ENCODE measurements around the gene KLHL22. TPM values are rescaled to one million over a fixed set of nuclear protein-coding genes. Genes with fewer than 3 reads are reported as not detected.

Gene KLHL22
- total RNA-seq, 4 donors from 2014 or later = 24.1 to 32.2 (median 28.4) TPM

DNA sequence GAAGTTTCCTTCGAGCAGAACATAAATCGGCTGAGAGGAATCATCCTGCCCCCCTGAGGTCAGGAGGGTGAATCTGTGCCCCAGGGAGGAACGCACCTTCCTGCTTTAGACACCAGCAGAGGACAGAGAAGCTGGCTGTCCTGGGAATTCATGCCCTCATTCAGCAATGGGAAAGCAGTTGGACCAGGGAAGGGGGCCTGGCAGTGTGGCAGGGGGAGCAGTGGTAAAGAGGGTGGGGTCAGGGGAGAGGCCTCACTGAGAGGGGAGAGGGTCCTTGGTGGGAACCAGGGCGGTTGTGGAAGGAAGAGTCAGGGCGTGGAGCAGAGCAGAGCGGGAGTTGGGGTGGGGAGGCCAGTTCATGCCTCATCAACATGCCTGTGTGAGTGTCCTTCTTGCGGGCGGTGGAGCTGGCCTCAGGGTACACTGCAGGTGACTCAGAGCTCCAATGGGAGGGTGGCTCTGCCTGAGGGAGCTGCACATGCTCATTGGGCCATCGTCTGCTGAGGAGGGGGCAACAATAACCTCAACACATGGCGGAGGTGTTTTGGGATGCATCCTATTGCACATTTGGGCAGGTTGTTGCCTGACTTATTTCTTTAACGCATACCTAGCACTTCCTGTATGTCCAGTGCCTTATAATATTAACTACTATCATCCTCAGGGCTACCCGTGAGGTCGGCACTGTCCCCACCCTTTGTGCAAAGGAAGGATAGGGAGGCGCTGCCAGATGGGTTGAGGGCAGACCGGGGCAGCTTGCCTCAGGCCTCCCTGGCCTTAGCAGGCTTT, 35.0 kb upstream of the KLHL22 start:
- intact Hi-C loops (cut with DNase I; ENCODE audit: low total_unique reads) = no loop called here

GRCh38 chr22:20528405-20528978, 32.9 kb upstream of the KLHL22 start:
- intact Hi-C loops (cut with DNase I; ENCODE audit: low total_unique reads) = no loop called here
- Histone ChIP-seq H3K4me1 (peaks cover 43 to 46% of the 10 kb centered on the region in 2 donors), H3K27ac (no peak overlapping the region), H3K4me3 (no peak overlapping the region), H3K27me3 (no peaks in the 10 kb centered on the region), H3K36me3 (peaks cover 0 to 6% of the 10 kb centered on the region in 2 donors), H3K9me3 (no peaks in the 10 kb centered on the region)
- TF ChIP-seq CTCF (IDR thresholded peaks at IDR 0.05 in 4 of 5, conservative IDR thresholded peaks at IDR 0.05 in 1 of 5) (no peak), POLR2A (IDR thresholded peaks at IDR 0.05) (no peak)
- in situ Hi-C loops (cut with MboI; ENCODE audit: low sequenced_read_pairs in 4 of 4) = no loop called here
- no peak for ATAC-seq
- no peak for DNase-seq

More for the DNA sequence above, 35.0 kb upstream of the KLHL22 start:
- peaks cover 36 to 45% of the 10 kb centered on the region in 2 donors for H3K4me1 ChIP-seq
- TF ChIP-seq CTCF (IDR thresholded peaks at IDR 0.05 in 4 of 5, conservative IDR thresholded peaks at IDR 0.05 in 1 of 5) (no peak), POLR2A (IDR thresholded peaks at IDR 0.05) (no peak)
- peak; percentile 39 to 71 for ATAC-seq
- peaks cover 0 to 6% of the 10 kb centered on the region in 2 donors for H3K36me3 ChIP-seq
- no peaks in the 10 kb centered on the region for H3K27me3 ChIP-seq
- DNase-seq = peak; percentile 47 to 61
- H3K27ac ChIP-seq = peak overlapping the region; percentile 85 to 92 (median 89)
- in situ Hi-C loops (cut with MboI; ENCODE audit: low sequenced_read_pairs in 4 of 4) = no loop called here
- H3K4me3 ChIP-seq = no peak overlapping the region
- no peaks in the 10 kb centered on the region for H3K9me3 ChIP-seq

GRCh38 chr22:20526628-20527355, 31.2 kb upstream of the KLHL22 start:
- ATAC-seq (no peak), DNase-seq (no peak)
- Histone ChIP-seq H3K9me3 (no peaks in the 10 kb centered on the region), H3K36me3 (peaks cover 0 to 6% of the 10 kb centered on the region in 2 donors), H3K4me3 (no peak overlapping the region), H3K27ac (no peak overlapping the region), H3K27me3 (no peaks in the 10 kb centered on the region), H3K4me1 (peaks cover 35 to 36% of the 10 kb centered on the region in 2 donors)
- no peak for TF ChIP-seq POLR2A (IDR thresholded peaks at IDR 0.05)
- TF ChIP-seq CTCF (IDR thresholded peaks at IDR 0.05 in 4 of 5, conservative IDR thresholded peaks at IDR 0.05 in 1 of 5) = no peak
- intact Hi-C loops (cut with DNase I; ENCODE audit: low total_unique reads) (no loop called here), in situ Hi-C loops (cut with MboI; ENCODE audit: low sequenced_read_pairs in 4 of 4) (no loop called here)

DNA sequence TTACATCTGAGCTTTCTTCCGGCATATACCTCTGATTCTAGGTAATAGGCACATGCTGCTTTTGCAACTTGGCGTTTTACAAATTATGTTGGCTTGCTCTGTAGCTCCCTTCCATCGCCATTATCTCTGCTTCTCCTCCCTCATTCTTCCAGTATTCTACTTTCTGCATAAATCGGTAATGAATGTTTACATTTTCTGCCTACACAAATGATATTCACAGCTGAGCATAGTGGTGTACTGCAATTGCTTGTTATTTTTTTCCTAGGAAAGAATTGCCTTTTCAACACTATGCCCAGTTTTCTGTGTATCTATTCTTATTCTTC, 30.7 kb upstream of the KLHL22 start:
- Histone ChIP-seq H3K27ac (no peak overlapping the region), H3K9me3 (no peaks in the 10 kb centered on the region), H3K27me3 (no peaks in the 10 kb centered on the region), H3K36me3 (peaks cover 0 to 6% of the 10 kb centered on the region in 2 donors), H3K4me1 (peaks cover 30 to 31% of the 10 kb centered on the region in 2 donors), H3K4me3 (no peak overlapping the region)
- intact Hi-C loops (cut with DNase I; ENCODE audit: low total_unique reads) (no loop called here), in situ Hi-C loops (cut with MboI; ENCODE audit: low sequenced_read_pairs in 4 of 4) (no loop called here)
- ATAC-seq (no peak), DNase-seq (no peak)
- no peak for TF ChIP-seq CTCF (IDR thresholded peaks at IDR 0.05 in 4 of 5, conservative IDR thresholded peaks at IDR 0.05 in 1 of 5)
- no peak for TF ChIP-seq POLR2A (IDR thresholded peaks at IDR 0.05)

Data from gastrocnemius medialis (tissue), 4 donors.